ENCODE data around the gene ASGR1.

ASGR1 gene

DNA sequence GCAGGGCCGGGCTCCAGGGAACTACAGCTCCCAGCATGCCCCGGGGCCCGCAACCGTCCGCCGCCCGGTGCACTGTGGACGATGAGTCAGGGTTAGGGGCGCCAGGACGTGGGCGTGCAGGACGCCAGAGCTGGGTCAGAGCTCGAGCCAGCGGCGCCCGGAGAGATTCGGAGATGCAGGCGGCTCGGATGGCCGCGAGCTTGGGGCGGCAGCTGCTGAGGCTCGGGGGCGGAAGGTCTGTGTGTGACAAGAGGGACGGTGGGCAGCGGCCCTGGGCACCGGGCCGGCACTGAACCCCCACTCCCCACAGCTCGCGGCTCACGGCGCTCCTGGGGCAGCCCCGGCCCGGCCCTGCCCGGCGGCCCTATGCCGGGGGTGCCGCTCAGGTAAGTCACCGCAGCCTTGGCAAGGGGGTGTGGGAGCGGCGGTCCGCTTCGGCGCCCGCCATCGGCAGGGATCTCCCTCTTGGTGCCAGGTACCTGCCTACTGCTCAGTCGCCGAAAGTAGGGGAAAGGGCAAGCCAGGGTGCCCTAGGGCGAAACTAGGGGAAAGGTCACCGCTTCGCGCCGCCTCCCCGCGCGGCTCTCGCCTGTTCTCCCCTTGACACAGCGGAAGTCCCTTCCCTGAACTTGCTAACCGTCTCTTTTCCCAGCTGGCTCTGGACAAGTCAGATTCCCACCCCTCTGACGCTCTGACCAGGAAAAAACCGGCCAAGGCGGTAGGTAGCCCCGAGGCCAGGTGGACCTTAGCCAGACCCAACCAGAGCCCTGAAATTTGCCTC, 40.8 kb upstream of the ASGR1 start, which contains the start of the genes ACADVL and DLG4:
Gene ACADVL (plus strand): TSS at position 127 of the 781 bp plus-strand sequence. CDS start 47 bp downstream, at position 174.
Gene DLG4 (minus strand): TSS at position 25 of the 781 bp plus-strand sequence.
- Histone ChIP-seq H3K9me3 (ENCODE audit: control insufficient read depth, insufficient read depth, low read depth, low read length) (no peaks in the 10 kb centered on the region), H3K4me1 (ENCODE audit: control insufficient read depth, insufficient read depth, low read length) (peaks cover 7% of the 10 kb centered on the region), H3K4me3 (ENCODE audit: low read depth, low read length) (peak within 1 kb of the TSS; percentile 83), H3K36me3 (ENCODE audit: control insufficient read depth in 2 of 2, insufficient read depth in 1 of 2, low read length in 2 of 2) (peaks cover 16 to 41% of the 10 kb centered on the region in 2 experiments; a peak in 2 of 3 replicates), H3K27ac (ENCODE audit: extremely low read depth, low read depth, low read length) (peak within 1 kb of the TSS; percentile 83; the same call in 1 of the 2 replicates)
- CTCF ChIA-PET = interaction anchor here (1.1 to 4.2 kb wide), 12 partner anchors 10 to 174 kb away, joined by 3 to 34 read pairs (median 6); partner anchors contain the start of genes DVL2, GABARAP, PHF23 and SLC2A4
- POLR2A ChIA-PET = interaction anchor here (0.6 to 9.8 kb wide), 22 partner anchors 14 to 296 kb away, joined by 3 to 284 read pairs (median 6); partner anchors contain the start of genes CTDNEP1, DVL2, ELP5 and GABARAP
- TF ChIP-seq FEZF1 (tag by site-specific recombination; IDR thresholded peaks at IDR 0.05) = no peak
- TF ChIP-seq ZNF16 (tag by site-specific recombination; IDR thresholded peaks at IDR 0.05; ENCODE audit: low read depth) = no peak
- no peak for TF ChIP-seq OSR2 (tag by site-specific recombination; IDR thresholded peaks at IDR 0.05)
- TF ChIP-seq GLI2 (tag by site-specific recombination; IDR thresholded peaks at IDR 0.05; ENCODE audit: borderline replicate concordance, low read depth) = no peak
- TF ChIP-seq, protein P1, sequence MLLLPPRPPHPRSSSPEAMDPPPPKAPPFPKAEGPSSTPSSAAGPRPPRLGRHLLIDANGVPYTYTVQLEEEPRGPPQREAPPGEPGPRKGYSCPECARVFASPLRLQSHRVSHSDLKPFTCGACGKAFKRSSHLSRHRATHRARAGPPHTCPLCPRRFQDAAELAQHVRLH (tag by site-specific recombination; IDR thresholded peaks at IDR 0.05) = peak; percentile 90
- TF ChIP-seq ZNF76 (tag by site-specific recombination; IDR thresholded peaks at IDR 0.05; ENCODE audit: borderline replicate concordance, low read depth) = peak; percentile 98
- TF ChIP-seq ZNF549 (tag by site-specific recombination; IDR thresholded peaks at IDR 0.05) = no peak
- TF ChIP-seq ZNF610 (tag by site-specific recombination; IDR thresholded peaks at IDR 0.05; ENCODE audit: borderline replicate concordance) = 0 out of 2 replicates have a peak, but pooled peaks have one; percentile 22
- no peak for TF ChIP-seq ZNF768 (tag by site-specific recombination; IDR thresholded peaks at IDR 0.05)
- TF ChIP-seq, protein P2, sequence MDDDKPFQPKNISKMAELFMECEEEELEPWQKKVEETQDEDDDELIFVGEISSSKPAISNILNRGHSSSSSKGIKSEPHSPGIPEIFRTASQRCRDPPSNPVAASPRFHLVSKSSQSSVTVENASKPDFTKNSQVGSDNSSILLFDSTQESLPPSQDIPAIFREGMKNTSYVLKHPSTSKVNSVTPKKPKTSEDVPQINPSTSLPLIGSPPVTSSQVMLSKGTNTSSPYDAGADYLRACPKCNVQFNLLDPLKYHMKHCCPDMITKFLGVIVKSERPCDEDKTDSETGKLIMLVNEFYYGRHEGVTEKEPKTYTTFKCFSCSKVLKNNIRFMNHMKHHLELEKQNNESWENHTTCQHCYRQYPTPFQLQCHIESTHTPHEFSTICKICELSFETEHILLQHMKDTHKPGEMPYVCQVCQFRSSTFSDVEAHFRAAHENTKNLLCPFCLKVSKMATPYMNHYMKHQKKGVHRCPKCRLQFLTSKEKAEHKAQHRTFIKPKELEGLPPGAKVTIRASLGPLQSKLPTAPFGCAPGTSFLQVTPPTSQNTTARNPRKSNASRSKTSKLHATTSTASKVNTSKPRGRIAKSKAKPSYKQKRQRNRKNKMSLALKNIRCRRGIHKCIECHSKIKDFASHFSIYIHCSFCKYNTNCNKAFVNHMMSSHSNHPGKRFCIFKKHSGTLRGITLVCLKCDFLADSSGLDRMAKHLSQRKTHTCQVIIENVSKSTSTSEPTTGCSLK (tag by site-specific recombination; IDR thresholded peaks at IDR 0.05) = no peak
- TF ChIP-seq WT1 (tag by site-specific recombination; IDR thresholded peaks at IDR 0.05) = no peak; the same call in 1 of the 2 replicates
- no peak for TF ChIP-seq ZNF10 (tag by site-specific recombination; IDR thresholded peaks at IDR 0.05)
- no peak for TF ChIP-seq ZNF423 (tag by site-specific recombination; IDR thresholded peaks at IDR 0.05)
- TF ChIP-seq ZNF157 (tag by site-specific recombination; IDR thresholded peaks at IDR 0.05) = no peak
- no peak for TF ChIP-seq ZNF792 (tag by site-specific recombination; IDR thresholded peaks at IDR 0.05)
- no peak for TF ChIP-seq TRIM28 (IDR thresholded peaks at IDR 0.05; ENCODE audit: borderline replicate concordance, low read length)
- TF ChIP-seq KLF1 (tag by site-specific recombination; IDR thresholded peaks at IDR 0.05) = peak; percentile 39; the same call in 1 of the 2 replicates
- TF ChIP-seq, protein P3, sequence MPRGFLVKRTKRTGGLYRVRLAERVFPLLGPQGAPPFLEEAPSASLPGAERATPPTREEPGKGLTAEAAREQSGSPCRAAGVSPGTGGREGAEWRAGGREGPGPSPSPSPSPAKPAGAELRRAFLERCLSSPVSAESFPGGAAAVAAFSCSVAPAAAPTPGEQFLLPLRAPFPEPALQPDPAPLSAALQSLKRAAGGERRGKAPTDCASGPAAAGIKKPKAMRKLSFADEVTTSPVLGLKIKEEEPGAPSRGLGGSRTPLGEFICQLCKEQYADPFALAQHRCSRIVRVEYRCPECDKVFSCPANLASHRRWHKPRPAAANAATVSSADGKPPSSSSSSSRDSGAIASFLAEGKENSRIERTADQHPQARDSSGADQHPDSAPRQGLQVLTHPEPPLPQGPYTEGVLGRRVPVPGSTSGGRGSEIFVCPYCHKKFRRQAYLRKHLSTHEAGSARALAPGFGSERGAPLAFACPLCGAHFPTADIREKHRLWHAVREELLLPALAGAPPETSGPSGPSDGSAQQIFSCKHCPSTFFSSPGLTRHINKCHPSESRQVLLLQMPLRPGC (tag by site-specific recombination; IDR thresholded peaks at IDR 0.05) = 0 out of 2 replicates have a peak, but pooled peaks have one; percentile 14
- TF ChIP-seq, protein P4, sequence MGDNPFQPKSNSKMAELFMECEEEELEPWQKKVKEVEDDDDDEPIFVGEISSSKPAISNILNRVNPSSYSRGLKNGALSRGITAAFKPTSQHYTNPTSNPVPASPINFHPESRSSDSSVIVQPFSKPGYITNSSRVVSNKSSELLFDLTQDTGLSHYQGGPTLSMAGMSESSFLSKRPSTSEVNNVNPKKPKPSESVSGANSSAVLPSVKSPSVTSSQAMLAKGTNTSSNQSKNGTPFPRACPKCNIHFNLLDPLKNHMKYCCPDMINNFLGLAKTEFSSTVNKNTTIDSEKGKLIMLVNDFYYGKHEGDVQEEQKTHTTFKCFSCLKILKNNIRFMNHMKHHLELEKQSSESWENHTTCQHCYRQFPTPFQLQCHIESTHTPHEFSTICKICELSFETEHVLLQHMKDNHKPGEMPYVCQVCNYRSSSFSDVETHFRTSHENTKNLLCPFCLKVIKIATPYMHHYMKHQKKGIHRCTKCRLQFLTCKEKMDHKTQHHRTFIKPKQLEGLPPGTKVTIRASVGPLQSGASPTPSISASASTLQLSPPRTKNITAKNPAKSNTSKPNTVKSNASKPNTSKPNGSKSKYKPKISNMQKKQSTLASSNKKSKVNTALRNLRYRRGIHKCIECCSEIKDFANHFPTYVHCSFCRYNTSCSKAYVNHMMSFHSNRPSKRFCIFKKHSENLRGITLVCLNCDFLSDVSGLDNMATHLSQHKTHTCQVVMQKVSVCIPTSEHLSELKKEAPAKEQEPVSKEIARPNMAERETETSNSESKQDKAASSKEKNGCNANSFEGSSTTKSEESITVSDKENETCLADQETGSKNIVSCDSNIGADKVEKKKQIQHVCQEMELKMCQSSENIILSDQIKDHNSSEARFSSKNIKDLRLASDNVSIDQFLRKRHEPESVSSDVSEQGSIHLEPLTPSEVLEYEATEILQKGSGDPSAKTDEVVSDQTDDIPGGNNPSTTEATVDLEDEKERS (tag by site-specific recombination; IDR thresholded peaks at IDR 0.05) = no peak
- no peak for TF ChIP-seq ZNF302 (tag by site-specific recombination; IDR thresholded peaks at IDR 0.05; ENCODE audit: low read depth)
- TF ChIP-seq, protein P5, sequence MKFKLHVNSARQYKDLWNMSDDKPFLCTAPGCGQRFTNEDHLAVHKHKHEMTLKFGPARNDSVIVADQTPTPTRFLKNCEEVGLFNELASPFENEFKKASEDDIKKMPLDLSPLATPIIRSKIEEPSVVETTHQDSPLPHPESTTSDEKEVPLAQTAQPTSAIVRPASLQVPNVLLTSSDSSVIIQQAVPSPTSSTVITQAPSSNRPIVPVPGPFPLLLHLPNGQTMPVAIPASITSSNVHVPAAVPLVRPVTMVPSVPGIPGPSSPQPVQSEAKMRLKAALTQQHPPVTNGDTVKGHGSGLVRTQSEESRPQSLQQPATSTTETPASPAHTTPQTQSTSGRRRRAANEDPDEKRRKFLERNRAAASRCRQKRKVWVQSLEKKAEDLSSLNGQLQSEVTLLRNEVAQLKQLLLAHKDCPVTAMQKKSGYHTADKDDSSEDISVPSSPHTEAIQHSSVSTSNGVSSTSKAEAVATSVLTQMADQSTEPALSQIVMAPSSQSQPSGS (tag by site-specific recombination; IDR thresholded peaks at IDR 0.05; ENCODE audit: low read depth) = no peak
- peak; percentile 89 for TF ChIP-seq ZEB2 (tag by site-specific recombination; IDR thresholded peaks at IDR 0.05)
- TF ChIP-seq ZNF311 (tag by site-specific recombination; IDR thresholded peaks at IDR 0.05; ENCODE audit: borderline replicate concordance) = no peak
- no peak for TF ChIP-seq HOXD13 (CRISPR knock-in tag; IDR thresholded peaks at IDR 0.05; ENCODE audit: borderline replicate concordance)
- no peak for TF ChIP-seq ZNF366 (tag by site-specific recombination; conservative IDR thresholded peaks at IDR 0.05)
- no peak for TF ChIP-seq ZNF654 (tag by site-specific recombination; IDR thresholded peaks at IDR 0.05; ENCODE audit: low read depth)
- TF ChIP-seq, protein P6, sequence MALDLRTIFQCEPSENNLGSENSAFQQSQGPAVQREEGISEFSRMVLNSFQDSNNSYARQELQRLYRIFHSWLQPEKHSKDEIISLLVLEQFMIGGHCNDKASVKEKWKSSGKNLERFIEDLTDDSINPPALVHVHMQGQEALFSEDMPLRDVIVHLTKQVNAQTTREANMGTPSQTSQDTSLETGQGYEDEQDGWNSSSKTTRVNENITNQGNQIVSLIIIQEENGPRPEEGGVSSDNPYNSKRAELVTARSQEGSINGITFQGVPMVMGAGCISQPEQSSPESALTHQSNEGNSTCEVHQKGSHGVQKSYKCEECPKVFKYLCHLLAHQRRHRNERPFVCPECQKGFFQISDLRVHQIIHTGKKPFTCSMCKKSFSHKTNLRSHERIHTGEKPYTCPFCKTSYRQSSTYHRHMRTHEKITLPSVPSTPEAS (tag by site-specific recombination; IDR thresholded peaks at IDR 0.05) = no peak
- no peak for TF ChIP-seq ZNF112 (tag by site-specific recombination; IDR thresholded peaks at IDR 0.05)

All from HEK293 (cell line).